HG03135 (cell line): Measurements from ENCODE around the gene RHBDF1.
"Not testable (repeated sequence)": the region's sequence is repeated elsewhere in the genome, so short reads cannot be mapped to it uniquely, and the experiment has no call there.

ENCODE experiments used
- ATAC-seq: cut with Tn5 transposase; IDR thresholded peaks from one replicate; pipeline ENCODE4 v1.9.1; 2021; ENCODE audit warnings: mild to moderate bottlenecking, moderate library complexity; ENCODE audit not compliant: unreplicated experiment

Gene RHBDF1

DNA sequence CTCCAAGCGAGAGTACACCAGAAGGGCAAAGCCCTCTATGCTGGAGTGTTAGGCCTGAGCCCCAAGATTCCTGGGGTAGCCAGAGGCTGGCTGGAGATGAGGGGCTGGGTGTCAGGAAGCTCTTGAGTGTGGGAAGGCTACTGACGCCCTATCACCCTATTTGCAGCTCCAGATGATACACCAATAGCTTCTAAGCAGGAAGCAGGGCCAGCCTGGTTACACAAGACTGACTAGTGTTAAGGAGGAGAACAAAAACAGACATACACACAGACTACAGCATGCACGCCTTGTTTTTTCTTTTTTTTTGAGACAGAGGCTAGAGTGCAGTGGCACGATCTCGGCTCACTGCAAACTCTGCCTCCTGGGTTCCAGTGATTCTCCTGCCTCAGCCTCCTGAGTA lies 34.9 kb downstream of the RHBDF1 start:
- no peak for ATAC-seq

DNA sequence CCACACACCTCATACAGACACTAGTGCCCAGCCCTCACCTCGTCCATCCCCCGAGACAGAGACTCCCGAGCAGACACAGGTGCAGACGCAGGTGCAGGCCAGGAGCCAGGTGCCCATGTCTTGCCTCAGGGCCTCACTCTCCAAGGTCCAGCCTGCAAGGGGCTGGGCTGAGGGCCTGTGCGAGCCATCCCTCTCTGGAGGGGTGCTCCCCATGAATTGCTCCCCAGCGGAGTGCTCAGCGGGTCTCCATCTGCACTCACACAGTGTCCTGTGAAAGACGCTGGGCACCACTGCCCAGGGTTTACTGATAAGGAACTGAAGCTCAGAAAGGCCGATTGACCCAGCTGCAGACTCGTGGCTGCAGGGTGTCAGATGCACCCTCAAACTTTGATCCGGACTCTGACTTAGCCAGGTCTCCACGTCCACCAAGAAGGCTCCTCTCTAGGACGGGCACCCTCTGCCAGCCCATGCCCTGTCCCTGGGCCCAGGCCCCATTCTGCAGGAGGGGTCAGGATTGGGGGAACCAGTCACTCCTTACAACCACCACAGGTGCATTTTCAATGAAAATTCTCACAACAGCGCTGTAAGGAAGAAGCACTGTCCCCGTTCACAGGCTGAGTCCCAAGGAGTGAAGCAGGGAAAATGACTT lies 36.0 kb downstream of the RHBDF1 start:
- no peak for ATAC-seq

- ATAC-seq = no peak
Observed at GRCh38 chr16:35678-36305, 36.6 kb downstream of the RHBDF1 start.

DNA sequence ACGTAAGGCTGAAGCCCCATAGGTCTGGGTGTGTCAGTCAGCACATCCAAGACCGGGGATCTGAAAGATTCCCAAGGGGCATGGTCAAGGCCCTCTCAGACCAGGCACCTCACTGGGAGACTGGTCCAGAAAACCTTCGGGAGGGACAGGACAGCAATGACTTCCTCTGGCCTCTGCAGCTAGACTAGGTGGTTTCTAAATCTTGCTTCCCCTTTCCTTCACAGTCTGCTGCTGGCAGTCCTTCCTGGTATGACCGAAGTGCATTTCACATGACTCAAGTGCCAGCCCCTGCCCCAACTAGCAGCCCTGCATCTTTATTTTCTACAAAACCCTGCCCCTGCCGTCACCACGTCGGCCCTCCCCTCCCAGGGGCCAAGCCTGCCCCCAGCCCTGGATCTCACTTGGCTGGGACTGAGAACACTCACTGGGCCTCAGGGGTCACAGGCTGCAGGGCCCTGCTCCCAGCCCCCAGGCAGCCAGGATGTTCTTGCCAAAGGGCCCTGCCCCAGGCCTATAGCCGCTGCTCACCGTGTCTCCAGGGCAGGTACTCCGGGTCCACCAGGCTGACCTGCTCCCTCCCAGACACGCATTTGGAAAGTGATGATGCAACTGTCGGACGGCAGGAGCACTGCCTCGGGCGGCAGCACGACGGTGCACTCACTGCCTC lies 37.3 kb downstream of the RHBDF1 start:
- ATAC-seq = no peak

DNA sequence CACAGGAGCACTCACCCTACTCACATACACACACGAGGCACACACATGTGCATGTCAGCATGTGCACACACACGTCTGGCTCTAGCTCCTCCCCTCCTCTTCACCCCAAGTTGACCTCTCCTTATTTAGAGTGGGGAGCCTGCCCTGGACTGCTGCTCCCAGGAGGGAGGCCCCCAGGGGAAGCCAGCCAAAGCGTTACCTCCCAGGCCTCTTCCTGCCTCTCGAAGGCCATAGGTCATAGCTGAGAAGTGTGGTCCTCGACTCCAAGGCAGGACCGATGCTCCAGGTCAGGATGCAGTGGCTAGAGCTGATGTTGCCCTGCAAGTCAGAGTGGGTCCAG lies 37.8 kb downstream of the RHBDF1 start:
- ATAC-seq = no peak

DNA sequence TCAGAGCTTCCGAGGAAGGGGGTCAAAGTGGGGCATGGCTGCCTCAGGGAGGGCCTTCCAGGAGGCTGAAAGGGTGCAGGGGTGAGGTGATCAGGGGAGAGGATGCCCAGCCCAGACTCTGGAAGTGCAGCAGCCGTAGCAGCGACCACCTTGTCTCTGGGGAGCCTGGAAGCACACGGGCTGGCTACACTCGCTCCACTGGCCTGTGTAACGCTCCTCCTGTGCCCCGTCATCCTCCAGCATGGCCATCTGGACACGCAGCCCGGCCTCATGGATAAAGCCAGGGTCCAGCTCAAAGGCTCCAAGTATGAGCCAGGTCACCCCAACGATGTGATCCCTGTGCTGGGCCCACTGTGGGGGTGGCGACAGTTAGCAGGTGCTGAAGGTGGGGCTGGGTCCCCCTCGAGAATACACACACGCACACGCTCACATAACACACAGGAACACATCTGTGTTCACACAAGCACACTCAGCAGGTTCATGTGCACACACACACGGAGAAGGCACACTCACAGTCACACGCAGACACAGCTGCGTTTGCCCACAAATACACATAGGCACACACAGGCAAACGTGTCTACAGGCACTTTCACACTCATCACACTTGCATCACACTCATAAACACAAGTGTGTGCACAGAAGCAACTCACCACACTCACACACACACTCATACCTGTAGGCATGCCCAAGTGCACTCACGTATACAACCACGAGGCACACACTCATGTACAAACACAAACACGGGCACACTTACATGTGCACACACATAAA lies 38.4 kb downstream of the RHBDF1 start:
- no peak for ATAC-seq

DNA sequence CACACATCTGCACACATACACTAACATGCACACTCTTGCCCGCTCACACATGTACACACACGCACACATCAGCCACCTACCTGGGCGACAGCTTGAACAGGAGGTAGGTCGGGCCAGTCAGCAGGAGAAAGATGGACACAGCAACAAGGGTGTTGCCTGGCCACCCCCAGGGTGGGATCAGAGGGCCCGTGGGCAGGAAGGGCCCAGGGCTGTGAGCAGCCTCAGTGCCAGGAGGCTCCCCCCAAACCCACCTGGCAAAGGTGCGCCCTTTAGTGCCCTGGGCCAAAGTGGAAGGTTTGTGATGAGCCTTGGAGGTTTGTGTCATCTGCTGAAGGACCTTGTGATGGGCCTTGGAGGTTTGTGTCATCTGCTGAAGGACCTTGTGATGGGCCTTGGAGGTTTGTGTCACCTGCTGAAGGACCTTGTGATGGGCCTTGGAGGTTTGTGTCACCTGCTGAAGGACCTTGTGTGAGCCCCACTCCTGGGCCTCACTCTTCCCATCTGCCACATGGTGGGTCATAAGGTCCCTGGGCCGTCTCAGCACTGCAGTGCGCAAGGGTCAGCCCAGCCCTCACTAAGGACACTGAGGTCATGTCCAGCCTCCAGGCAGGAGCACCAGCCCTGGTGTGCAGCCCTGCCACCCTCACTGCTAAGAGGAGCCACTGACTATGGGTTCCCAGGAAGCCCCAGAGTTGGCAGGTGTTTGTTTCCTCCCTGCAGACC lies 39.1 kb downstream of the RHBDF1 start:
- ATAC-seq = not testable (repeated sequence)

DNA sequence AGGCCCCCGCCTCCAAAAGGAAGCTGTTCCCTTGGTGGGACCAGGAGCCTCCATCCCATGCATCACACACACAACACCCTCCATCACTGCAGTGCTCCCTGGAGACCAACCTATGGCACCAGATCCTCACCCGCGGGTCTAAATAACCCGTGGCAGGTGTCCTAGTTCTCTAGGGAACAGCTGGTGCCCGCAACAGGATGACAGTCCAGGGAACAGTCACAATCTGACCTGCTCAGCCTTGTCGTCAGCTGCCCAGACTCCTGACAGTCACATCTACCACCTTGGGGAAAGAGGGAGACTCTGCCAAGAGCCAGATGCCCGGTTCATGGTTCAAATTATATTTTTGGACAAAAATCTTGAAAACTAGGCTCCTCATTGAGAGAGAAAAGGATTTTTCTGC lies 41.8 kb downstream of the RHBDF1 start:
- ATAC-seq = not testable (repeated sequence)

- not testable (repeated sequence) for ATAC-seq
Observed at GRCh38 chr16:25926-26348, 46.5 kb downstream of the RHBDF1 start.

GRCh38 chr16:24151-24550 lies 48.3 kb downstream of the RHBDF1 start:
- ATAC-seq = not testable (repeated sequence)

DNA sequence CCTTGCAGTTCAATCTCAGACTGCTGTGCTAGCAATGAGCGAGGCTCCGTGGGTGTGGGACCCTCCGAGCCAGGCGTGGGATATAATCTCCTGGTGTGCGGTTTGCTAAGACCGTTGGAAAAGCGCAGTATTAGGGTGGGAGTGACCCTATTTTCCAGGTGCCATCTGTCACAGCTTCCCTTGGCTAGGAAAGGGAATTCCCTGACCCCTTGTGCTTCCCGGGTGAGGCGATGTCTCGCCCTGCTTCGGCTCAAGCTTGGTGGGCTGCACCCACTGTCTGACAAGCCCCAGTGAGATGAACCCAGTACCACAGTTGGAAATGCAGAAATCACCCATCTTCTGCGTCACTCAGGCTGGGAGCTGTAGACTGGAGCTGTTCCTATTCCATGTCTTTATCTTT lies 51.5 kb downstream of the RHBDF1 start:
- ATAC-seq = not testable (repeated sequence)

DNA sequence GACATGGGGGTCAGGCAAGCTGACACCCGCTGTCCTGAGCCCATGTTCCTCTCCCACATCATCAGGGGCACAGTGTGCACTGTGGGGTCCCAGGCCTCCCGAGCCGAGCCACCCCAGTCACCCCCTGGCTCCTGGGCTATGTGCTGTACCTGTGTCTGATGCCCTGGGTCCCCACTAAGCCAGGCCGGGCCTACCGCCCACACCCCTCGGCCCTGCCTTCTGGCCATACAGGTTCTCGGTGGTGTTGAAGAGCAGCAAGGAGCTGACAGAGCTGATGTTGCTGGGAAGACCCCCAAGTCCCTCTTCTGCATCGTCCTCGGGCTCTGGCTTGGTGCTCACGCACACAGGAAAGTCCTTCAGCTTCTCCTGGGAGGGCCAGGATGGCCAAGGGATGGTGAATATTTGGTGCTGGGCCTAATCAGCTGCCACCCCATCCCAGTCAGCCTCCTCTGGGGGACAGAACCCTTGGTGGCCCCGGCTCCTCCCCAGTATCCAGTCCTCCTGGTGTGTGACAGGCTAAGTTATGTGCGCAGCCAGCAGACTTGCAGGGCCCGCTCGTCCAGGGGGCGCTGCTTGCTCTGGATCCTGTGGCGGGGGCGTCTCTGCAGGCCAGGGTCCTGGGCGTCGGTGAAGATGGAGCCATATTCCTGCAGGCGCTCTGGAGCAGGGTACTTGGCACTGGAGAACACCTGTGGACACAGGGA lies 55.2 kb downstream of the RHBDF1 start:
- not testable (repeated sequence) for ATAC-seq

DNA sequence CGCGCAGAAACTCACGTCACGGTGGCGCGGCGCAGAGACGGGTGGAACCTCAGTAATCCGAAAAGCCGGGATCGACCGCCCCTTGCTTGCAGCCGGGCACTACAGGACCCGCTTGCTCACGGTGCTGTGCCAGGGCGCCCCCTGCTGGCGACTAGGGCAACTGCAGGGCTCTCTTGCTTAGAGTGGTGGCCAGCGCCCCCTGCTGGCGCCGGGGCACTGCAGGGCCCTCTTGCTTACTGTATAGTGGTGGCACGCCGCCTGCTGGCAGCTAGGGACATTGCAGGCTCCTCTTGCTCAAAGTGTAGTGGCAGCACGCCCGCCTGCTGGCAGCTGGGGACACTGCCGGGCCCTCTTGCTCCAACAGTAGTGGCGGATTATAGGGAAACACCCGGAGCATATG lies 61.7 kb downstream of the RHBDF1 start:
- not testable (repeated sequence) for ATAC-seq

GRCh38 chr16:9903-10665 lies 62.3 kb downstream of the RHBDF1 start:
- ATAC-seq = no peak
